Colonic mucosa (tissue), 4 donors: ENCODE results near the gene NIPAL4. TPM values are rescaled to one million over a fixed set of nuclear protein-coding genes. Genes with fewer than 3 reads are reported as not detected.

Source experiments
- DNase-seq: peaks from one replicate; pipeline ENCODE4 v3.0.0-alpha.2; 2020
- H3K27ac ChIP-seq: fragments of 200-600 bp; one replicate; pipeline ENCODE4 v1.8.0; 2021
- H3K27me3 ChIP-seq: fragments of 200-600 bp; one replicate; pipeline ENCODE4 v1.8.0; 2021
- H3K36me3 ChIP-seq: fragments of 200-600 bp; one replicate; pipeline ENCODE4 v1.8.0; 2021
- H3K4me1 ChIP-seq: fragments of 200-600 bp; one replicate; pipeline ENCODE4 v1.8.0; 2021; ENCODE audit warnings: mild to moderate bottlenecking
- H3K4me3 ChIP-seq: fragments of 200-600 bp; one replicate; pipeline ENCODE4 v1.8.0; 2021
- H3K9ac ChIP-seq, 2 donors: one replicate each; pipeline ENCODE4 v1.7.0; 2013; ENCODE audit warnings: control low read depth in 2 of 2, low read depth in 2 of 2, low read length in 2 of 2
- H3K9me3 ChIP-seq: fragments of 200-600 bp; one replicate; pipeline ENCODE4 v1.8.0; 2021
- intact Hi-C: fragments of 100-400 bp; cut with DNase I; formaldehyde crosslinking; loops from one replicate; pipeline ENCODE4 v1.14.1; 2022
- total RNA-seq, 2 donors: library from RNA; stranded (reverse); fragmentation: NEBNext Ultra II Directional in 1 of 2; extraction: Animal tissue kit (Norgen Biotek cat#: 25700) in 1 of 2; gene quantifications; one replicate each; pipeline ENCODE4 v1.2.1, GENCODE V29; 2021
- TF ChIP-seq, protein P1 (sequence below): fragments of 200-600 bp; IDR thresholded peaks from one replicate; pipeline ENCODE4 v1.8.0; 2022; ENCODE audit warnings: antibody characterized with exemption, mild to moderate bottlenecking
- donor health status: healthy.
- donor health status: DM: no; HTN: no; CAD: no.
- donor health status: DM: no; HTN: no; CAD: no.

NIPAL4 gene
- total RNA-seq, 2 donors from 2014 or later: 1.4 TPM; not detected in 1

DNA sequence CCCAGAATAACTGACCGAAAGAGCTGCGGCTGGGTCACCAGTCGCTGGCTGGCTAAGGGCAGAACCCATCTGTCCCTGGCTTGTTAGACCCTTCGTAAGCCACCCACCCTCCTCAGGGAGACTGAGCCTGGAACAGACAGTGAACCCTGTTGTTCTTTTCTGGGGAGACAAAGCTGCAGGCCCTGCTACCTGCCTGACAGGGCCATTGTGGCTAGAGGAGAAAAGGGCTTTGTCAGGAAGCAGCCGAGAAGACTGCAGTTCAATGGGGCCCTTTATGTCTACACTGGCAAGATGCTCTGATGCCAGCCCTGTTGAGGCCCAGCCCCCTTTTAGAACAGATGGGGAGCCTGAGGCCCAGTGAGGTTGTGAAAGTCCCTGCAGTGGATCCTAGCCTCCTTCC lies 3.7 kb upstream of the NIPAL4 start:
- Histone ChIP-seq H3K4me3 (no peak overlapping the region), H3K27ac (no peak overlapping the region), H3K9me3 (no peaks in the 10 kb centered on the region), H3K4me1 (peaks cover 4% of the 10 kb centered on the region), H3K36me3 (no peaks in the 10 kb centered on the region), H3K9ac (no peak overlapping the region), H3K27me3 (peaks cover 7% of the 10 kb centered on the region)
- no peak for DNase-seq
- TF ChIP-seq, protein P1, sequence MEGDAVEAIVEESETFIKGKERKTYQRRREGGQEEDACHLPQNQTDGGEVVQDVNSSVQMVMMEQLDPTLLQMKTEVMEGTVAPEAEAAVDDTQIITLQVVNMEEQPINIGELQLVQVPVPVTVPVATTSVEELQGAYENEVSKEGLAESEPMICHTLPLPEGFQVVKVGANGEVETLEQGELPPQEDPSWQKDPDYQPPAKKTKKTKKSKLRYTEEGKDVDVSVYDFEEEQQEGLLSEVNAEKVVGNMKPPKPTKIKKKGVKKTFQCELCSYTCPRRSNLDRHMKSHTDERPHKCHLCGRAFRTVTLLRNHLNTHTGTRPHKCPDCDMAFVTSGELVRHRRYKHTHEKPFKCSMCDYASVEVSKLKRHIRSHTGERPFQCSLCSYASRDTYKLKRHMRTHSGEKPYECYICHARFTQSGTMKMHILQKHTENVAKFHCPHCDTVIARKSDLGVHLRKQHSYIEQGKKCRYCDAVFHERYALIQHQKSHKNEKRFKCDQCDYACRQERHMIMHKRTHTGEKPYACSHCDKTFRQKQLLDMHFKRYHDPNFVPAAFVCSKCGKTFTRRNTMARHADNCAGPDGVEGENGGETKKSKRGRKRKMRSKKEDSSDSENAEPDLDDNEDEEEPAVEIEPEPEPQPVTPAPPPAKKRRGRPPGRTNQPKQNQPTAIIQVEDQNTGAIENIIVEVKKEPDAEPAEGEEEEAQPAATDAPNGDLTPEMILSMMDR: no peak
- intact Hi-C loops: no loop called here

DNA sequence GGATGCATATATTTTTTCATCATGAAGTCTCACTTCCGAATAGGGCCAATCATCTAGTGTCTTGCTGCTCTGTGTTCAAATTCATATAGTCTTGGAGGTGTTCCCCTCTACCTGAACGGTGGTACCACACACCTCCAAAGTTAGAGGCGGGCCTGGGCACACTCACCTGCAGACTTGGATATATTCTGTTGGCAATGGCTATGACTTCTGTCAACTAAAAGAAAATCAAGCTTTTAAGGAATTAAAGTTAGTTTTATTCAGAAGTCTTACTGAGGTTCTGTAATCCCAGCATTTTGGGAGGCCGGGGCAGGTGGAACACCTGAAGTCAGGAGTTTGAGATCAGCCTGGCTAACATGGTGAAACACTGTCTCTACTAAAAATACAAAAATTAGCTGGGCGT lies 2.6 kb upstream of the NIPAL4 start:
- Histone ChIP-seq H3K27me3 (peaks cover 7% of the 10 kb centered on the region), H3K4me1 (peaks cover 4% of the 10 kb centered on the region), H3K9ac (no peak overlapping the region), H3K27ac (no peak overlapping the region), H3K4me3 (no peak overlapping the region), H3K9me3 (no peaks in the 10 kb centered on the region), H3K36me3 (no peaks in the 10 kb centered on the region)
- TF ChIP-seq, protein P1: no peak
- no peak for DNase-seq
- intact Hi-C loops: no loop called here

DNA sequence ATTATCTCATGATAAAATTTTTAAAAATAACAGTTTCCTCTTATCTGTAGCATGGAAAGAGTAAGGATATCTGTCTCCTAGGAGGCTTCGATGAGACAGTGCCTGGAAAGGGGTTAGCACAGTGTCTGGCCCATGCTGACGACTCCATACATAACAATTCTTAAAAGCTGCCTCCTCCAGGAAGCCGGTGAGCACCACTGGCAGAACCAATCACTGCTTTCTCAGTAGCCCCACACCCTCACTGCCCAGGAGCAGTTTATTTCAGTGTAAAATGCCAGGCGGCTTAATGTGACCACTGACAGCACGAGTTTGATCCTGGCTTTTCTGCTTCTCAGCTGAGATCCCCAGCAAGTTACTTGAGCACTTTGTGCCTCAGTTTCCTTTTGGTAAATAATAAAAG lies 1.2 kb upstream of the NIPAL4 start:
- Histone ChIP-seq H3K4me3 (no peak overlapping the region), H3K36me3 (no peaks in the 10 kb centered on the region), H3K27ac (no peak overlapping the region), H3K27me3 (peaks cover 7% of the 10 kb centered on the region), H3K4me1 (peaks cover 4% of the 10 kb centered on the region), H3K9ac (no peak overlapping the region), H3K9me3 (no peaks in the 10 kb centered on the region)
- no peak for DNase-seq
- intact Hi-C loops: no loop called here
- TF ChIP-seq, protein P1: no peak

DNA sequence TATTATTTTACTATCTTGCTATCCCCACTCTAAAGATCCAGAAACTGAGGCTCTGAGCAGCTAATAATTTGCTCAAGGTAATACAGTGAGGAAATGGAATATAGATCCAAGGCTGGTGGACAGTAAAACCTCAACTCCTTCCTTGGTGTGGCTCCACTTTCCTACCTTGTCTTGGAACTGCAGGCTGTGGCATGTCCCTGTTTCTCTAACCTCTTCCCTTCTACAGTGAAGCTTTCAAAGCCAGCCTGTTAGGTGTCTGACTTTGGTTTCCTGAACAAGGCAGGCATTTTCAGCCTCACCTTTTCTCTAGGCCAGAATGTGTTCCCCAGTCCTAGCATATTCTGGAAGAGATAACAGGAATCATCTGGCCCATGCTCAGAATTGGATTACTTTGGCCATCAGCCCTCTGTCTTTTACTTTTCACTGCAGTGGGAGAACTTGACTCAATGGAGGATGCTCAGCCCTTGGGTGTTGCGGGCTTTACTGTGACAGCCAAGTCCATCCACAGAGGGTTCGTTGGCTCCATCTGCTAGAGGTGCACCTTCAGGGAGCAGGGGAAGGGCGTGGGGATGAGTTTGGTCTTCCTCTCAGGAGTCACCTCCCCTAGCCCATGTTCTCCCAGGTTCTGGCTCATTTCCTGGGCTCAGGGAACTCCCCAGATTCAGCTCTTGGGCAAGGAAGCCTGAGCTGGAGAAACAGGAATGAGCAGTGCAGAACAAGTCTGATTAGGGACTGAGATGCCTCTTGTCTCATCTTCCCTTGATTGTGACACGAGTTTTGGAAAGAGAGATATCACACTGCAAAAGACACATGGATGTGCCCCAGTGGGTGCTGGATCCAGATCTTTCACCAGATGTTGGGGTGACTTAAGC lies 1.1 kb downstream of the NIPAL4 start:
- Histone ChIP-seq H3K27ac (no peak overlapping the region), H3K4me1 (peaks cover 4% of the 10 kb centered on the region), H3K4me3 (no peak overlapping the region)

DNA sequence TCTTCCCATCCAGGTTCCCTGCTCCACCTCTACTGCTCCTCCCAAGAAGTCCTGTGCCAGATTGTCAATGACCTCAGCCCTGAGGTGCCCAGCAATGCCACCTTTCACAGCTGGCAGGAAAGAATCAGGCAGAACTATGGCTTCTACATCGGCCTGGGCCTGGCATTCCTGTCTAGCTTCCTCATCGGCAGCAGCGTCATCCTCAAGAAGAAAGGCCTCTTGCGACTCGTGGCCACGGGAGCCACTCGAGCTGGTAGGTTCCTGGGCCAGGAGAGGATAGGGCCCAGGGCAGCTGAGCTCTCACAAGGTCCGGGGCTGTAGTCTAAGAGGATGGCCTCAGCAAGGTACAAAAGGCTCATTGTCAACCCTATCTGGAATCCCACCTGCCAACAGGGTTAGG lies 3.1 kb downstream of the NIPAL4 start:
- intact Hi-C loops: no loop called here
- H3K4me1 ChIP-seq: peaks cover 4% of the 10 kb centered on the region
- H3K27ac ChIP-seq: no peak overlapping the region

More for the DNA sequence above, 1.1 kb downstream of the NIPAL4 start:
- H3K36me3 ChIP-seq: no peaks in the 10 kb centered on the region
- no peak for DNase-seq
- peaks cover 7% of the 10 kb centered on the region for H3K27me3 ChIP-seq
- H3K9ac ChIP-seq: no peak overlapping the region
- intact Hi-C loops: no loop called here
- TF ChIP-seq, protein P1: no peak
- no peaks in the 10 kb centered on the region for H3K9me3 ChIP-seq

More for the DNA sequence above, 3.1 kb downstream of the NIPAL4 start:
- DNase-seq: no peak
- TF ChIP-seq, protein P1: no peak
- H3K27me3 ChIP-seq: peaks cover 7% of the 10 kb centered on the region
- H3K36me3 ChIP-seq: no peaks in the 10 kb centered on the region
- H3K9ac ChIP-seq: no peak overlapping the region
- H3K4me3 ChIP-seq: no peak overlapping the region
- no peaks in the 10 kb centered on the region for H3K9me3 ChIP-seq
